ENCODE measurements around the gene MPL. TPM values are rescaled to one million over a fixed set of nuclear protein-coding genes. Genes with fewer than 3 reads are reported as not detected.

The MPL gene
- total and polyA plus RNA-seq, 10 of the 15 experiments (the other 5 are each of a cell fraction or from before 2014, with no cell fraction given), result not detected

DNA sequence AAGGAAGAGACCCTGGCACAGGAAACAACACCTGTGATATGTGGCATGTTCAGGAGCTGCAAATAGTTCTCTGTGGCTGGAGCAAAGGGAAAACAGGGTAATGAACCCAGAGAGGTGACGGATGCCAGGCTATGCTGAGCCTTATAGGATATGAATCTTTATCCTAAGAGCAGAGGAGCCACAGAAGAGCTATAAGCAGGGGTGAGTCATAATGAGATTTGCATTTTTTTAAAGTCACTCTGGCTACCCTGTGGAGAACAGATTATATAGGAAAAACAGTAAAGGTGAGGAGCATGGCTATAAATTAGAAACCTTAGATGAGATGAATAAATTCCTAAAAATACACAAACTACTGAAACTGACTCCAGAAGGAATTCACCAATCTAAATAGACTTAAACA, 12.8 kb upstream of the MPL start (continued):
- TF ChIP-seq, protein P1, sequence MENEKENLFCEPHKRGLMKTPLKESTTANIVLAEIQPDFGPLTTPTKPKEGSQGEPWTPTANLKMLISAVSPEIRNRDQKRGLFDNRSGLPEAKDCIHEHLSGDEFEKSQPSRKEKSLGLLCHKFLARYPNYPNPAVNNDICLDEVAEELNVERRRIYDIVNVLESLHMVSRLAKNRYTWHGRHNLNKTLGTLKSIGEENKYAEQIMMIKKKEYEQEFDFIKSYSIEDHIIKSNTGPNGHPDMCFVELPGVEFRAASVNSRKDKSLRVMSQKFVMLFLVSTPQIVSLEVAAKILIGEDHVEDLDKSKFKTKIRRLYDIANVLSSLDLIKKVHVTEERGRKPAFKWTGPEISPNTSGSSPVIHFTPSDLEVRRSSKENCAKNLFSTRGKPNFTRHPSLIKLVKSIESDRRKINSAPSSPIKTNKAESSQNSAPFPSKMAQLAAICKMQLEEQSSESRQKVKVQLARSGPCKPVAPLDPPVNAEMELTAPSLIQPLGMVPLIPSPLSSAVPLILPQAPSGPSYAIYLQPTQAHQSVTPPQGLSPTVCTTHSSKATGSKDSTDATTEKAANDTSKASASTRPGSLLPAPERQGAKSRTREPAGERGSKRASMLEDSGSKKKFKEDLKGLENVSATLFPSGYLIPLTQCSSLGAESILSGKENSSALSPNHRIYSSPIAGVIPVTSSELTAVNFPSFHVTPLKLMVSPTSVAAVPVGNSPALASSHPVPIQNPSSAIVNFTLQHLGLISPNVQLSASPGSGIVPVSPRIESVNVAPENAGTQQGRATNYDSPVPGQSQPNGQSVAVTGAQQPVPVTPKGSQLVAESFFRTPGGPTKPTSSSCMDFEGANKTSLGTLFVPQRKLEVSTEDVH (IDR thresholded peaks at IDR 0.05; ENCODE audit: low read depth, partially characterized antibody), result no peak
- TF ChIP-seq IRF4 (IDR thresholded peaks at IDR 0.05; ENCODE audit: low read depth, low read length) (no peak), SUPT20H (IDR thresholded peaks at IDR 0.05; ENCODE audit: borderline replicate concordance, control insufficient read depth, low read depth, low read length) (no peak), IKZF2 (IDR thresholded peaks at IDR 0.05) (no peak), RFX5 (IDR thresholded peaks at IDR 0.05; ENCODE audit: low read depth, low read length) (no peak), WRNIP1 (IDR thresholded peaks at IDR 0.05; ENCODE audit: borderline replicate concordance, low read depth, low read length) (no peak)
- TF ChIP-seq, protein P2, sequence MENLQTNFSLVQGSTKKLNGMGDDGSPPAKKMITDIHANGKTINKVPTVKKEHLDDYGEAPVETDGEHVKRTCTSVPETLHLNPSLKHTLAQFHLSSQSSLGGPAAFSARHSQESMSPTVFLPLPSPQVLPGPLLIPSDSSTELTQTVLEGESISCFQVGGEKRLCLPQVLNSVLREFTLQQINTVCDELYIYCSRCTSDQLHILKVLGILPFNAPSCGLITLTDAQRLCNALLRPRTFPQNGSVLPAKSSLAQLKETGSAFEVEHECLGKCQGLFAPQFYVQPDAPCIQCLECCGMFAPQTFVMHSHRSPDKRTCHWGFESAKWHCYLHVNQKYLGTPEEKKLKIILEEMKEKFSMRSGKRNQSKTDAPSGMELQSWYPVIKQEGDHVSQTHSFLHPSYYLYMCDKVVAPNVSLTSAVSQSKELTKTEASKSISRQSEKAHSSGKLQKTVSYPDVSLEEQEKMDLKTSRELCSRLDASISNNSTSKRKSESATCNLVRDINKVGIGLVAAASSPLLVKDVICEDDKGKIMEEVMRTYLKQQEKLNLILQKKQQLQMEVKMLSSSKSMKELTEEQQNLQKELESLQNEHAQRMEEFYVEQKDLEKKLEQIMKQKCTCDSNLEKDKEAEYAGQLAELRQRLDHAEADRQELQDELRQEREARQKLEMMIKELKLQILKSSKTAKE (IDR thresholded peaks at IDR 0.05; ENCODE audit: low read depth, poor library complexity, severe bottlenecking), result no peak

DNA sequence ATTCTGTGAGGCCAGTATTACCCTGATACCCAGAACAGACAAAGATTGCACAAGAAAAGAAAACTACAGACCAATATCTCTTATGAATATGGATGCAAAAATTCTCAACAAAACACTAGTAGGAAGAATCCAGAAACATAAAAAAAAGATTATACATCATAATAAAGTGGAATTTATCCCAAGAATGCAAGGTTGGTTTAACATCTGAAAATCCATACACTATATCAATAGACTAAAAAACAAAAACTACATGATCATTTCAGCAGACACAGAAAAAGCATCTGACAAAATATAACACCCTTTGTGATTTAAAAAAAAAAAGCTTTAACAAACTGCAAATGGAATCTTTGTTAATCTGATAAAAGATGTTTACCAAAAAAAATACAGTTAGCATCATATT, 12.2 kb upstream of the MPL start:
- H3K27ac ChIP-seq (ENCODE audit: control insufficient read depth, insufficient read depth), result no peak overlapping the region
- no peaks in the 10 kb centered on the region for H3K79me2 ChIP-seq (ENCODE audit: control insufficient read depth, insufficient read depth, low read length)
- no peak for ATAC-seq
- no peak overlapping the region for H3K9ac ChIP-seq (ENCODE audit: control insufficient read depth, insufficient read depth, low read length)
- H3K27me3 ChIP-seq (replicated peaks in 1 of 2; ENCODE audit: control insufficient read depth in 2 of 2, insufficient read depth in 2 of 2, low read length in 1 of 2), result no peaks in the 10 kb centered on the region
- ChIA-PET CTCF (no interaction called here), POLR2A (interaction anchor here (0.6 kb wide), 1 partner anchor 315 kb away, joined by 3 read pairs; no protein-coding TSS in a partner anchor), RAD21 (ENCODE audit: unreplicated experiment) (no interaction called here), SMC1A (ENCODE audit: uncharacterized antibody, unreplicated experiment) (no interaction called here)
- no peak overlapping the region for H2AFZ ChIP-seq (ENCODE audit: control insufficient read depth, low read depth, low read length)
- in situ Hi-C loops (cut with MboI), result no loop called here
- no peak for FAIRE-seq
- DNase-seq (ENCODE audit: low read depth, low spot score), result no peak
- intact Hi-C loops (cut with micrococcal nuclease; ENCODE audit: unreplicated experiment), result no loop called here
- H3K9me3 ChIP-seq (replicated peaks; ENCODE audit: control insufficient read depth, insufficient read depth, low read length), result no peaks in the 10 kb centered on the region; the same call in 1 of the 3 replicates
- no TSS peak for BruUV-seq (replicated peaks)
- no peaks in the 10 kb centered on the region for H3K4me1 ChIP-seq (ENCODE audit: control insufficient read depth, insufficient read depth, low read length)
- H3K4me2 ChIP-seq (ENCODE audit: control insufficient read depth, insufficient read depth), result no peak overlapping the region
- no peaks in the 10 kb centered on the region for H3K36me3 ChIP-seq (ENCODE audit: control insufficient read depth in 2 of 2, insufficient read depth in 2 of 2, low read length in 1 of 2)
- no peaks in the 10 kb centered on the region for H4K20me1 ChIP-seq (ENCODE audit: control insufficient read depth, insufficient read depth)
- no peak overlapping the region for H3K4me3 ChIP-seq
- TF ChIP-seq NFYB (IDR thresholded peaks at IDR 0.05; ENCODE audit: insufficient read depth, low read depth, low read length) (no peak), NFIC (IDR thresholded peaks at IDR 0.05; ENCODE audit: low read depth, low read length) (no peak), POLR2A (IDR thresholded peaks at IDR 0.05; ENCODE audit: low read depth, low read length) (no peak), ZNF207 (IDR thresholded peaks at IDR 0.05; ENCODE audit: borderline replicate concordance) (no peak), PAX8 (IDR thresholded peaks at IDR 0.05) (no peak), ETV6 (conservative IDR thresholded peaks at IDR 0.05 in 1 of 2, IDR thresholded peaks at IDR 0.05 in 1 of 2; ENCODE audit: borderline replicate concordance in 1 of 2, low read depth in 1 of 2) (no peak), CHD4 (IDR thresholded peaks at IDR 0.05) (no peak), MYB (IDR thresholded peaks at IDR 0.05; ENCODE audit: borderline replicate concordance, low read depth, low read length) (no peak), GABPA (IDR thresholded peaks at IDR 0.05; ENCODE audit: low read depth) (no peak), CREB1 (IDR thresholded peaks at IDR 0.05; ENCODE audit: low read depth) (no peak)
- TF ChIP-seq, protein P3, sequence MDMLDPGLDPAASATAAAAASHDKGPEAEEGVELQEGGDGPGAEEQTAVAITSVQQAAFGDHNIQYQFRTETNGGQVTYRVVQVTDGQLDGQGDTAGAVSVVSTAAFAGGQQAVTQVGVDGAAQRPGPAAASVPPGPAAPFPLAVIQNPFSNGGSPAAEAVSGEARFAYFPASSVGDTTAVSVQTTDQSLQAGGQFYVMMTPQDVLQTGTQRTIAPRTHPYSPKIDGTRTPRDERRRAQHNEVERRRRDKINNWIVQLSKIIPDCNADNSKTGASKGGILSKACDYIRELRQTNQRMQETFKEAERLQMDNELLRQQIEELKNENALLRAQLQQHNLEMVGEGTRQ (IDR thresholded peaks at IDR 0.05; ENCODE audit: borderline replicate concordance, low read depth, low read length), result no peak
- TF ChIP-seq, protein P4, sequence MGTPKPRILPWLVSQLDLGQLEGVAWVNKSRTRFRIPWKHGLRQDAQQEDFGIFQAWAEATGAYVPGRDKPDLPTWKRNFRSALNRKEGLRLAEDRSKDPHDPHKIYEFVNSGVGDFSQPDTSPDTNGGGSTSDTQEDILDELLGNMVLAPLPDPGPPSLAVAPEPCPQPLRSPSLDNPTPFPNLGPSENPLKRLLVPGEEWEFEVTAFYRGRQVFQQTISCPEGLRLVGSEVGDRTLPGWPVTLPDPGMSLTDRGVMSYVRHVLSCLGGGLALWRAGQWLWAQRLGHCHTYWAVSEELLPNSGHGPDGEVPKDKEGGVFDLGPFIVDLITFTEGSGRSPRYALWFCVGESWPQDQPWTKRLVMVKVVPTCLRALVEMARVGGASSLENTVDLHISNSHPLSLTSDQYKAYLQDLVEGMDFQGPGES (IDR thresholded peaks at IDR 0.05), result no peak

Measured in GM12878 (cell line).